Central memory CD8-positive, alpha-beta T cell (primary cell): ENCODE measurements around the gene B4GALT1.

Experiments
- ATAC-seq: fragments of 150-1000 bp; cut with Tn5 transposase; replicated peaks from 2 replicates; pipeline ENCODE4 v1.10.0; 2022; ENCODE audit warnings: mild to moderate bottlenecking, moderate FRiP score, moderate number of reproducible peaks; ENCODE audit not compliant: poor library complexity, severe bottlenecking; ENCODE audit errors: extremely low read depth
- DNase-seq, 2 donors: peaks; one replicate each; pipeline ENCODE4 v3.0.0; 2021; ENCODE audit warnings: low spot score in 2 of 2
- H3K27ac Mint-ChIP-seq: one replicate; pipeline ENCODE4 v1.8.0; 2022; ENCODE audit warnings: low read depth, mild to moderate bottlenecking, moderate library complexity, mixed read lengths
- H3K27me3 Mint-ChIP-seq: one replicate; pipeline ENCODE4 v1.8.0; 2022; ENCODE audit warnings: mixed read lengths
- H3K36me3 Mint-ChIP-seq: one replicate; pipeline ENCODE4 v1.8.0; 2022; ENCODE audit warnings: mild to moderate bottlenecking, moderate library complexity, mixed read lengths; ENCODE audit not compliant: insufficient read depth
- H3K4me1 Mint-ChIP-seq: one replicate; pipeline ENCODE4 v1.8.0; 2022; ENCODE audit warnings: mixed read lengths
- H3K4me3 Mint-ChIP-seq: one replicate; pipeline ENCODE4 v1.8.0; 2022; ENCODE audit warnings: mild to moderate bottlenecking, moderate library complexity, mixed read lengths
- H3K9me3 Mint-ChIP-seq: one replicate; pipeline ENCODE4 v1.8.0; 2022; ENCODE audit warnings: mixed read lengths

B4GALT1 gene

GRCh38 chr9:33113799-33114547, 53.2 kb downstream of the B4GALT1 start:
- Mint-ChIP-seq H3K27me3 (no peaks in the 10 kb centered on the region), H3K36me3 (peaks cover 69% of the 10 kb centered on the region), H3K4me1 (peaks cover 23% of the 10 kb centered on the region), H3K4me3 (peak overlapping the region; percentile 9), H3K27ac (peak overlapping the region; percentile 77), H3K9me3 (no peaks in the 10 kb centered on the region)
- DNase-seq (no peak), ATAC-seq (peak; percentile 25)

GRCh38 chr9:33112094-33112493, 55.0 kb downstream of the B4GALT1 start:
- H3K27me3 Mint-ChIP-seq = no peaks in the 10 kb centered on the region
- peaks cover 11% of the 10 kb centered on the region for H3K4me1 Mint-ChIP-seq
- ATAC-seq (no peak), DNase-seq (no peak)
- peak overlapping the region; percentile 52 for H3K27ac Mint-ChIP-seq
- H3K9me3 Mint-ChIP-seq = no peaks in the 10 kb centered on the region
- peaks cover 58% of the 10 kb centered on the region for H3K36me3 Mint-ChIP-seq
- H3K4me3 Mint-ChIP-seq = no peak overlapping the region

- no peak overlapping the region for H3K4me3 Mint-ChIP-seq
- H3K27me3 Mint-ChIP-seq = no peaks in the 10 kb centered on the region
- peak overlapping the region; percentile 5 for H3K27ac Mint-ChIP-seq
- H3K4me1 Mint-ChIP-seq = peaks cover 8% of the 10 kb centered on the region
- ATAC-seq = no peak
- peaks cover 57% of the 10 kb centered on the region for H3K36me3 Mint-ChIP-seq
- no peaks in the 10 kb centered on the region for H3K9me3 Mint-ChIP-seq
- DNase-seq = no peak
Measured at GRCh38 chr9:33111631-33112030, 55.5 kb downstream of the B4GALT1 start.

- peak overlapping the region; percentile 89 for H3K27ac Mint-ChIP-seq
Measured at GRCh38 chr9:33110686-33111085, 56.5 kb downstream of the B4GALT1 start.

GRCh38 chr9:33109850-33110595, 57.1 kb downstream of the B4GALT1 start:
- ATAC-seq = no peak
- Mint-ChIP-seq H3K4me1 (peaks cover 8% of the 10 kb centered on the region), H3K27me3 (no peaks in the 10 kb centered on the region), H3K9me3 (no peaks in the 10 kb centered on the region), H3K36me3 (peaks cover 46% of the 10 kb centered on the region), H3K4me3 (no peak overlapping the region), H3K27ac (no peak overlapping the region)
- DNase-seq = no peak

More at GRCh38 chr9:33110686-33111085, 56.5 kb downstream of the B4GALT1 start:
- DNase-seq (no peak), ATAC-seq (no peak)
- Mint-ChIP-seq H3K4me3 (no peak overlapping the region), H3K4me1 (peaks cover 8% of the 10 kb centered on the region), H3K36me3 (peaks cover 48% of the 10 kb centered on the region), H3K27me3 (no peaks in the 10 kb centered on the region), H3K9me3 (no peaks in the 10 kb centered on the region)

GRCh38 chr9:33109097-33109496, 58.0 kb downstream of the B4GALT1 start:
- Mint-ChIP-seq H3K27ac (no peak overlapping the region), H3K4me3 (no peak overlapping the region), H3K27me3 (no peaks in the 10 kb centered on the region), H3K36me3 (peaks cover 39% of the 10 kb centered on the region), H3K9me3 (no peaks in the 10 kb centered on the region), H3K4me1 (peaks cover 6% of the 10 kb centered on the region)
- DNase-seq = no peak
- ATAC-seq = no peak

- H3K27me3 Mint-ChIP-seq = no peaks in the 10 kb centered on the region
Measured at GRCh38 chr9:33108472-33108871, 58.7 kb downstream of the B4GALT1 start.

GRCh38 chr9:33107762-33108161, 59.4 kb downstream of the B4GALT1 start:
- H3K4me3 Mint-ChIP-seq = no peak overlapping the region
- no peak for ATAC-seq
- no peaks in the 10 kb centered on the region for H3K9me3 Mint-ChIP-seq
- H3K27me3 Mint-ChIP-seq = no peaks in the 10 kb centered on the region
- no peak for DNase-seq
- no peak overlapping the region for H3K27ac Mint-ChIP-seq
- H3K4me1 Mint-ChIP-seq = no peaks in the 10 kb centered on the region
- peaks cover 27% of the 10 kb centered on the region for H3K36me3 Mint-ChIP-seq

More at GRCh38 chr9:33108472-33108871, 58.7 kb downstream of the B4GALT1 start:
- no peak for ATAC-seq
- Mint-ChIP-seq H3K4me1 (peaks cover under 1% of the 10 kb centered on the region), H3K36me3 (peaks cover 33% of the 10 kb centered on the region), H3K4me3 (no peak overlapping the region), H3K9me3 (no peaks in the 10 kb centered on the region), H3K27ac (no peak overlapping the region)
- DNase-seq = no peak

GRCh38 chr9:33106827-33107621, 60.1 kb downstream of the B4GALT1 start:
- Mint-ChIP-seq H3K27ac (peak overlapping the region; percentile 16), H3K9me3 (no peaks in the 10 kb centered on the region), H3K4me1 (no peaks in the 10 kb centered on the region), H3K27me3 (no peaks in the 10 kb centered on the region), H3K4me3 (no peak overlapping the region), H3K36me3 (peaks cover 23% of the 10 kb centered on the region)
- no peak for ATAC-seq
- DNase-seq = no peak

- no peaks in the 10 kb centered on the region for H3K9me3 Mint-ChIP-seq
- DNase-seq (no peak), ATAC-seq (no peak)
- H3K4me1 Mint-ChIP-seq = no peaks in the 10 kb centered on the region
- no peak overlapping the region for H3K4me3 Mint-ChIP-seq
- no peaks in the 10 kb centered on the region for H3K27me3 Mint-ChIP-seq
- peaks cover 20% of the 10 kb centered on the region for H3K36me3 Mint-ChIP-seq
- H3K27ac Mint-ChIP-seq = no peak overlapping the region
Measured at GRCh38 chr9:33106372-33106771, 60.8 kb downstream of the B4GALT1 start.

- no peak overlapping the region for H3K27ac Mint-ChIP-seq
- H3K27me3 Mint-ChIP-seq = no peaks in the 10 kb centered on the region
- H3K4me1 Mint-ChIP-seq = no peaks in the 10 kb centered on the region
- H3K36me3 Mint-ChIP-seq = peaks cover 16% of the 10 kb centered on the region
- DNase-seq = no peak
- no peaks in the 10 kb centered on the region for H3K9me3 Mint-ChIP-seq
- no peak overlapping the region for H3K4me3 Mint-ChIP-seq
- no peak for ATAC-seq
Measured at GRCh38 chr9:33105959-33106358, 61.2 kb downstream of the B4GALT1 start.

- Mint-ChIP-seq H3K9me3 (no peaks in the 10 kb centered on the region), H3K4me1 (no peaks in the 10 kb centered on the region), H3K27ac (no peak overlapping the region), H3K4me3 (no peak overlapping the region), H3K36me3 (peaks cover 12% of the 10 kb centered on the region), H3K27me3 (no peaks in the 10 kb centered on the region)
- no peak for DNase-seq
- ATAC-seq = no peak
Measured at GRCh38 chr9:33105504-33105903, 61.6 kb downstream of the B4GALT1 start.
